Epithelial cell of prostate (primary cell): ENCODE data around the gene AP3D1.

Experiments used
- DNase-seq: peaks from one replicate; pipeline ENCODE4 v3.0.0-alpha.2; 2011; ENCODE audit warnings: low read depth, low spot score
- H3K27ac ChIP-seq: fragments of 450-650 bp; 2 replicates; pipeline ENCODE4 v1.5.1; 2017; ENCODE audit warnings: mild to moderate bottlenecking

Gene AP3D1

GRCh38 chr19:2114821-2115220, 36.5 kb downstream of the AP3D1 start:
- no peak for DNase-seq
- no peak overlapping the region for H3K27ac ChIP-seq

DNA sequence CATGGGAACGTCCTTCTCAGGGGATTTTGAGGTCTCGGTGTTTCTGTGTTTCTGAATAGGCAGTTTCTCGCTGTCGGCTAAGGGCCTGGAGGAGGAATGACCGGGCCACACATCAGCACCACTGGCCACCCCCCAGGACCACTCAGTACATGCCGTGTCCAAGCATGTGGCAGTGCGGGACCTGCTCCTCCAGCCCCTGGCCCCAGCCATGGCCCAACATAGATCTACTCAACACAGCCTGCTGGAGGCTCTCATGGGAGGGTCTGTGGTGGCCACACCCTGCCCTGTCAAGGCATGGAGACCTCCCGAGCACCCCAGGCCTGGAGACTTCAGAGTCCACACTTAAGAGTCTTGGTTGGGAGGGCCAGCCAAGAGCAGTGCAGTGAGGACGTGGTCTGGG, 37.1 kb downstream of the AP3D1 start:
- no peak for DNase-seq

GRCh38 chr19:2113439-2114211, 37.7 kb downstream of the AP3D1 start:
- no peak overlapping the region for H3K27ac ChIP-seq
- DNase-seq = no peak

More for the DNA sequence above, 37.1 kb downstream of the AP3D1 start:
- no peak overlapping the region for H3K27ac ChIP-seq

- no peak for DNase-seq
- H3K27ac ChIP-seq = no peak overlapping the region
Measured at GRCh38 chr19:2112516-2113320, 38.6 kb downstream of the AP3D1 start.

- H3K27ac ChIP-seq = no peak overlapping the region
- DNase-seq = no peak
Measured at GRCh38 chr19:2111886-2112285, 39.5 kb downstream of the AP3D1 start.

DNA sequence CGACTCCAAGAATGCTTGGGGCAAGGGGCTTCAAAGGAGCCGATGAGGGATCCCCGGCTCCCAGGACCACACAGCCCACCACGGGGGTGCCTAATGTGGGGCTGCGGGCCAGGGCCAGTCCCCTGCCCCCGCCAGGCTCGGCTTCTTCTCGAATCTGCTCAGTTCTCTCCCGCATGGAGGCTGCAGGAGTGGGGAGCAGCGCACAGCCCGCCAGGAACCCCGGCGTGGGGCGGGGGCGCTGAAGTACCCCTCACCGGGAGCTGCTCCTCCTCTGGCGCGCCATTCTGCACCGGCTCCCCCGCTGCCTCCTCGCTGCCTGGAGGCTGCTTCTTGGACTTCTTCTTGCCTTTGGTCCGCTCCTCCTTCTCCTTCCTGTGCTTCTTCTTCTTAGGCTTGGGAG, 39.9 kb downstream of the AP3D1 start:
- H3K27ac ChIP-seq = no peak overlapping the region
- no peak for DNase-seq

GRCh38 chr19:2110822-2111221, 40.5 kb downstream of the AP3D1 start:
- H3K27ac ChIP-seq = no peak overlapping the region
- DNase-seq = no peak

DNA sequence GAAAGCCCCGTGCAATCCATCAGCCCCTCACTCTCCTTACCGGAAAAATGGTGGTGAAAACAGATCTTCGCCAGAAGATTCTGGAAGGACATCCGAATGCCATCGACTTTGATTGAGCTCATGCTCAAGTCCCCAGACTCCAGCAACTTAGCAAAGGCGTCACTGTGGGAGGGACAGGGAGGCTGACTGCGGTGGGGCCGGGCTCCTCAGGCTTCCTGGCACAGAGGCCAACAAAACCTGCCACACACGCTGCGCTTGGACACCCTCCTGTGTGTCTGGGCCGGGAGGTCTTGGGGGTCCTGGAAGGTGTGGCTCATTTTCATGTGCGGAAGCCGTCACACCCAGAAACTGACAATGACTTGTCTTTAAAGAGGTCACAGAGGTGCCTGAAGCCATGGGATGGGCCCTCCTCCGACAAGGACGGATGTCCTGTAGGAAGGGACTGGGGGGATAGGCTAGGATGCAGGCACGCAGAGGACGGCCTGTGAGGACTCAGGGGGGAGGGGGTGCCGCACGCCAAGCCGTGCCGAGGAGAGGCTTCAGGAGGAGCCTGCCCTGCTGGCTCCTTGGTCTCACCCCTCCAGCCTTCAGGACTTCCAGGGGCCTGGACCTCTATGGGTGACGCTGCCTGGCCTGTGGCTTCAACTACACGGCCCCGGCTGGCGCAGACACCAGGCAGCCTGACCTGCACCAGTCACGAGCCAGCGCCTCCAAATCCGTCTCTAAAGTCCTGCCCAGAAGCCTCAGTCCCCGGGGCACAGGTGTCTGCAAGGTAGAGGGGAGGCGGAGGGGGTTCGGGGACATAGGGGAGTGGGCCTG, 42.1 kb downstream of the AP3D1 start:
- no peak for DNase-seq
- H3K27ac ChIP-seq = no peak overlapping the region

- no peak overlapping the region for H3K27ac ChIP-seq
- no peak for DNase-seq
Measured at GRCh38 chr19:2108251-2109016, 42.9 kb downstream of the AP3D1 start.

DNA sequence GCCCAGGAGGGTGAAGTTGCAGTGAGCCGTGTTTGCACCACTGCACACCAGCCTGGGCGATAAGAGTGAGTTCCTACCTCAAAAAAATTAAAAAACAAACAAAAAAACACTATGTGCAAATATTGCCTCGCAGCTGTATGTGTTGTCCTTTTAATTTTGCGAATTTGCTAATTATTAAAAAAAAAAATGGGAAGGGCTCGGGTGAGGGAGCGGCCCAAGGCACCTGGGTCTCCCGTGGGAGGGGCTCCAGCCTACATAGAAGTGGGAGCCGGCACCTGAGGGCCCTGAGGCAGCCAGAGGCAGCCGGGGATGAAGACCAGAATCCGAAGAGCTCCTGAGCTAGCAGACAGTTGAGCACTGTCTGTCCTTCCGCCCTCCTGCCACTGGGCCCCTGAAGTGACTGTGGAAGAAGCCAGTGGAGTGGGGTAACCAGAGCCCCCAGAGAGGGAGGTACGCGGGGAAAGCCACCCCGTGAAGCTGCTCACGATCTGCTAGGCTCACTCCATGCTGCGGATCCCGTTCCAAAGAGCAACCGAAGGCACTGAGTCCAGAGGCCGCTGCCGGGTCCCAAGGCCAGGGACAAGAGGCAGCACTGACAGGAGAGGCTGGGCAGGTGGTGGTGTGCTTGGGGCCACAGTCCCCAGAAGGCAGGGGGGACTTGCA, 48.2 kb downstream of the AP3D1 start:
- no peak for DNase-seq
- H3K27ac ChIP-seq = no peak overlapping the region

DNA sequence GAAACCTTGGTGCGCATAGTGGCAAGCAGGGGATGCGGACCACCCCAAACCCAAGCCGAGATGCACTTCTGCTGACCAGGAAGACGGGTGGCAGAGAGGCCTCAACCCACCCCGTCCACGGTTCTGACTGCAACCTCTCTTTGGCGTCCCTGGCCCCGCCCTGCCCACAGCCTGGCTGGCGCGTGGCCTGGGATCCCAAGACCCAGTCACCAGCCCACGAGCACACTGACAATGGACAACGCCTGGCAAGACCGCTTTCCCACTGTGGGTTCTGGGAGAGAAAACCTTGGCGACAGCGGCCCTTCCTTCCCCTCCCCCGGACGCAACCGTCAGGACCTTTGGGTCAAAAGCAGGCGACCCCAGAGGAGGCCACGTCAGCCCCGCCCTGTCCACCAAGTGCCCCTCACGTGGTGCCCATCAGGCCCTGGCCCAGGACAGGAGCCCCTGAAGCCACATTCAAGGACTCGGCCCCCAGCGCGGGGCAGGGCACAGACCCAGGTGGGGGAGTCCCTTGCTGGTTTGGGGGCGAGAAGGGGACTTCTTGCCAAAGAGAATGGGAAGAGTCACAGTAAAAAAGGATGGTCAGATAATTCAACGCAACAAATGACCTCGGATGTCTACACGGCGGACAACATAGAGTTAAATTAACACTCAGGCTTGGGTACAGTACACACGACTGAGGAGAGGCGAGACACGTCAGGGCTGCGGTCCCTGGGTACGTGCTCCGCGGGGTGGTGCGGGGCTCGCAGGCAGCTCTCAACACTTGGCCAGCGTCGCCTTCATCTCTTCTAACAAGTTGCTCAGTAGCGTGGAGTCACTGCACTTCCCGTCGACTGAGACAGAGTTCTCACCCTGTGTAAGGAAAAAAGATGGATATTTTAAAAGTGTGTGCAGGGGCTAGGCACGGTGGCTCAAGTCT, 49.7 kb downstream of the AP3D1 start:
- no peak overlapping the region for H3K27ac ChIP-seq
- DNase-seq = no peak

- no peak overlapping the region for H3K27ac ChIP-seq
- no peak for DNase-seq
Measured at GRCh38 chr19:2100719-2101061, 50.7 kb downstream of the AP3D1 start.

DNA sequence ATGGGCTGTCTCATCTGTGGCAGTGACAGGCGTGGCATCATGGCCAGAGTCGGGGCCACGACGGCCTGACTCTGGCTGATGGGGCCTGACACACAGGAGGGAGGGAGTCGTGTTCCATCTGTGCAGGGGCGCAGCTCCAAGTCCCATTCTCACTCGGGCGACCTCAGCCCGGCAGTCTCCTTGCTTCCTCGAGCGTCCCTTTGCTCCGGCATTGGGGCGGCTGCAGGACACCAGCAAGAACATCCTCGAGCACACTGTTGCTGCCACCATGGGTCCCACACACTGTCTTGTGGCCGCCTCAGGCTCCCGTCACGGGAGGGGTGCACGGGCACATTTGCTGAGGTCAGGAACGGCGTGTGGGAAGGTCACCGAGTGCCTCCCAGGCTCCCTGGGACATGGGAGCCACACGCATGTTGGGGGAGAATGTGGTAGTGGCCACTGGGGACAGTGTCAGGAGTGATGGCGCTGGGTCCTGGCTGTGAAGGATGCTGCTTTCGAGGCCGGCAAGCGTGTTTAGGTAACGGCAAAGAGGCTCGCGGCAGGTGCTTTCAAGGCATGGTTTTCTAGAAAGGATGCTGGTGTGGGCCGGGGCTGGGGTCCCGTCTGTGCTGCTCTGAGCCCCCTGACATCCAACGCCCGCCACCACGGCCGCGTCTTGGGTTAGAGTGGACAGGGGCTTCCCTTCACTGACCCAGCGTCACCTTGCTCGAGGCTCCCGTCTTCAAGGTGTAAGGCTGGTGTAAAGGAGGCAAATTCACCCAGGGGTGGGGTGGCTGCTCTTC, 51.2 kb downstream of the AP3D1 start:
- no peak overlapping the region for H3K27ac ChIP-seq
- DNase-seq = no peak

DNA sequence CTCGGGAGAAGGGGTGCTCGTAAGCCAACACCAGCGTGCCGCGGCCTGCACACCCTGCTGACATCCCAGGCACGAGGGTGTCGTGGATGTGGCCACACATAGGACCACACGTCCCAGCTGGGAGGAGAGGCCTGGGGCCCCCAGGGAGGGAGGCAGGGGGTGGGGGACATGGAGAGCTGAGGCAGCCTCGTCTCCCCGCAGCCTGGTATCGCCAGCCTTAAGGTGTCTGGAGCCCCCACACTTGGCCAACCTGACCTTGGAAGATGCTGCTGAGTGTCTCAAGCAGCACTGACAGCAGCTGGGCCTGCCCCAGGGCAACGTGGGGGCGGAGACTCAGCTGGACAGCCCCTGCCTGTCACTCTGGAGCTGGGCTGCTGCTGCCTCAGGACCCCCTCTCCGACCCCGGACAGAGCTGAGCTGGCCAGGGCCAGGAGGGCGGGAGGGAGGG, 52.3 kb downstream of the AP3D1 start:
- DNase-seq = no peak
- H3K27ac ChIP-seq = no peak overlapping the region

DNA sequence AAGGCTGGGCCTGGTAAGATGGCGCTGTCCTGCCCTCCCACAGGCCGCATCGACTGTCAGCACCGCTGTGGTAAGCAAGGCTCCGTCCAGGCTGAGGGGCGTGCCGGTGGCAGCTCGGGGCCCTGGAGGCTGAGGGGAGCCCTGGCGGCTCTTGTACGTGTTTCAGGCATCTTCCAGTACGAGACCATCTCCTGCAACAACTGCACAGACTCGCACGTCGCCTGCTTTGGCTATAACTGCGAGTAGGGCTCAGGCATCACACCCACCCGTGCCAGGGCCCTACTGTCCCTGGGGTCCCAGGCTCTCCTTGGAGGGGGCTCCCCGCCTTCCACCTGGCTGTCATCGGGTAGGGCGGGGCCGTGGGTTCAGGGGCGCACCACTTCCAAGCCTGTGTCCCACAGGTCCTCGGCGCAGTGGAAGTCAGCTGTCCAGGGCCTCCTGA, 53.5 kb downstream of the AP3D1 start:
- H3K27ac ChIP-seq = no peak overlapping the region
- DNase-seq = no peak

- no peak for DNase-seq
- H3K27ac ChIP-seq = peak overlapping the region; percentile 11
Measured at GRCh38 chr19:2097203-2097885, 54.0 kb downstream of the AP3D1 start.
